MM.1S (cell line): ENCODE measurements around the gene SETD9.

Source experiments
- CTCF ChIP-seq: fragments of 300-600 bp; sonication (generic); IDR thresholded peaks from 2 replicates; pipeline ENCODE4 v1.5.1; 2016; ENCODE audit warnings: antibody characterized with exemption, low read length, mixed read lengths
- EZH2 ChIP-seq: fragments of 300-600 bp; sonication (generic); optimal IDR thresholded peaks from 2 replicates; pipeline ENCODE3; 2017; ENCODE audit warnings: low read depth, mild to moderate bottlenecking, antibody characterized with exemption, low read length, mixed read lengths

GRCh38 chr5:56934325-56934724 lies 24.9 kb downstream of the SETD9 start:
- TF ChIP-seq CTCF (no peak), EZH2 (no peak)
